A673 (cell line): ENCODE measurements around the gene MCM8. TPM values are rescaled to one million over a fixed set of nuclear protein-coding genes. Genes with fewer than 3 reads are reported as not detected.

Source experiments
- BruUV-seq: library from RNA; stranded (reverse); fragments of 400-500 nt; replicated peaks from 2 replicates; lab custom pipeline; 2021; lab: Mats Ljungman, UMichigan
- CTCF ChIA-PET: fragments of 300-600 bp; sonication (Branson Sonifier 250); formaldehyde crosslinking; loops from one replicate; lab custom pipeline; 2022; ENCODE audit warnings: antibody characterized with exemption; lab: Charles Lee
- POLR2A ChIA-PET: fragments of 300-600 bp; sonication (Branson Sonifier 250); formaldehyde crosslinking; loops from one replicate; lab custom pipeline; 2022; ENCODE audit warnings: antibody characterized with exemption; ENCODE audit not compliant: low non-redundant PET; lab: Charles Lee
- DNase-seq: peaks from one replicate; pipeline ENCODE4 v3.0.0-alpha.2; 2015; ENCODE audit warnings: low spot score
- H3K27ac ChIP-seq: fragments of 200-600 bp; sonication (generic); 2 replicates; pipeline ENCODE4 v1.5.1; 2016; ENCODE audit warnings: mixed run types, low read depth, mild to moderate bottlenecking, mixed read lengths, antibody characterized with exemption, low read length; ENCODE audit not compliant: poor library complexity, severe bottlenecking
- H3K27me3 ChIP-seq: fragments of 200-600 bp; sonication (generic); replicated peaks from 2 replicates; pipeline ENCODE4 v1.6.1; 2017; ENCODE audit warnings: mixed run types, low read depth, mild to moderate bottlenecking, mixed read lengths, antibody characterized with exemption, low read length; ENCODE audit not compliant: insufficient read depth, poor library complexity
- H3K36me3 ChIP-seq: fragments of 200-600 bp; sonication (generic); 2 replicates; pipeline ENCODE4 v1.6.1; 2016; ENCODE audit warnings: mixed run types, mild to moderate bottlenecking, mixed read lengths, antibody characterized with exemption, low read length; ENCODE audit not compliant: insufficient read depth, poor library complexity, severe bottlenecking
- H3K4me1 ChIP-seq: fragments of 200-600 bp; sonication (generic); 2 replicates; pipeline ENCODE4 v1.6.1; 2017; ENCODE audit warnings: mixed run types, mild to moderate bottlenecking, mixed read lengths, antibody characterized with exemption, low read length; ENCODE audit not compliant: insufficient read depth, poor library complexity, severe bottlenecking
- H3K4me3 ChIP-seq: fragments of 200-600 bp; sonication (generic); 2 replicates; pipeline ENCODE4 v1.5.1; 2016; ENCODE audit warnings: low read depth, mixed run types, mild to moderate bottlenecking, mixed read lengths, low read length; ENCODE audit not compliant: poor library complexity, severe bottlenecking
- H3K9me3 ChIP-seq: fragments of 200-600 bp; sonication (generic); 2 replicates; pipeline ENCODE4 v1.6.1; 2016; ENCODE audit warnings: mixed run types, low read depth, mild to moderate bottlenecking, mixed read lengths, antibody characterized with exemption, low read length; ENCODE audit not compliant: poor library complexity, severe bottlenecking
- EZH2 ChIP-seq: fragments of 200-600 bp; sonication (generic); IDR thresholded peaks from 2 replicates; pipeline ENCODE4 v1.6.1; 2017; ENCODE audit warnings: borderline replicate concordance, low read depth, mild to moderate bottlenecking, mixed read lengths, antibody characterized with exemption, low read length; ENCODE audit not compliant: poor library complexity, severe bottlenecking
- intact Hi-C: fragments of 100-400 bp; cut with micrococcal nuclease; formaldehyde crosslinking; loops from one replicate; pipeline ENCODE4 v1.10.0; 2022; ENCODE audit not compliant: unreplicated experiment
- total RNA-seq: library from RNA; stranded (reverse); gene quantifications from 2 replicates; pipeline ENCODE4 v1.2.3, GENCODE V29; 2021
- TF ChIP-seq, protein P1 (sequence below): fragments of 300-800, 200-600 bp; sonication (generic); conservative IDR thresholded peaks from 2 replicates; pipeline ENCODE4 v1.5.1; 2017; ENCODE audit warnings: low read depth, mild to moderate bottlenecking, antibody characterized with exemption, low read length, moderate library complexity, mixed read lengths

Gene MCM8
- total RNA-seq, 1 experiment from 2014 or later = 56.4 TPM

DNA sequence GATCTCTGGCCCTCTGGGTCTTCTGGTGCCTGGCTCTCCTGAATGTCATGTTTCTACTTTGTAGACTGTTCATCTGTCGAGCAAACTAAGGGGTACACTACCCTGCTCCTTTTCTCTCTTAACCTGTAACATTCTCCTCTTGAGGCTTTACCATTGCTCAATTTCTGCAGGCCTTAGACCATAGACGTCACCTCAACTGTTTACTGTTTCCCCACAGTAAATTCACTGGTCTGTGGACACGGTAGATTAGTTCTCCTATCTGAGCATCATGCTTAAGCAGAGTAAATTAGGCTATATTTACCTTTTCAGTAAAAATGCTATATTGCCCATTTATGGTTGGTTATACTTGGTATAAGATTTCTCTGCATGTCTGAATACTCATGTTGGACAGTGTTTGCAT, 40.5 kb downstream of the MCM8 start:
- ChIA-PET CTCF (no interaction called here), POLR2A (interaction anchor here (0.6 kb wide), 1 partner anchor 804 kb away, joined by 3 read pairs; no protein-coding TSS in a partner anchor)
- peaks cover 71% of the 10 kb centered on the region for H3K36me3 ChIP-seq
- TF ChIP-seq, protein P1, sequence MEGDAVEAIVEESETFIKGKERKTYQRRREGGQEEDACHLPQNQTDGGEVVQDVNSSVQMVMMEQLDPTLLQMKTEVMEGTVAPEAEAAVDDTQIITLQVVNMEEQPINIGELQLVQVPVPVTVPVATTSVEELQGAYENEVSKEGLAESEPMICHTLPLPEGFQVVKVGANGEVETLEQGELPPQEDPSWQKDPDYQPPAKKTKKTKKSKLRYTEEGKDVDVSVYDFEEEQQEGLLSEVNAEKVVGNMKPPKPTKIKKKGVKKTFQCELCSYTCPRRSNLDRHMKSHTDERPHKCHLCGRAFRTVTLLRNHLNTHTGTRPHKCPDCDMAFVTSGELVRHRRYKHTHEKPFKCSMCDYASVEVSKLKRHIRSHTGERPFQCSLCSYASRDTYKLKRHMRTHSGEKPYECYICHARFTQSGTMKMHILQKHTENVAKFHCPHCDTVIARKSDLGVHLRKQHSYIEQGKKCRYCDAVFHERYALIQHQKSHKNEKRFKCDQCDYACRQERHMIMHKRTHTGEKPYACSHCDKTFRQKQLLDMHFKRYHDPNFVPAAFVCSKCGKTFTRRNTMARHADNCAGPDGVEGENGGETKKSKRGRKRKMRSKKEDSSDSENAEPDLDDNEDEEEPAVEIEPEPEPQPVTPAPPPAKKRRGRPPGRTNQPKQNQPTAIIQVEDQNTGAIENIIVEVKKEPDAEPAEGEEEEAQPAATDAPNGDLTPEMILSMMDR = no peak
- no peak for TF ChIP-seq EZH2
- H3K4me3 ChIP-seq = no peak overlapping the region
- no peak overlapping the region for H3K27ac ChIP-seq
- H3K9me3 ChIP-seq = no peaks in the 10 kb centered on the region
- DNase-seq = no peak
- peaks cover 3% of the 10 kb centered on the region for H3K4me1 ChIP-seq
- H3K27me3 ChIP-seq = no peaks in the 10 kb centered on the region
- intact Hi-C loops = no loop called here
- no TSS peak for BruUV-seq

DNA sequence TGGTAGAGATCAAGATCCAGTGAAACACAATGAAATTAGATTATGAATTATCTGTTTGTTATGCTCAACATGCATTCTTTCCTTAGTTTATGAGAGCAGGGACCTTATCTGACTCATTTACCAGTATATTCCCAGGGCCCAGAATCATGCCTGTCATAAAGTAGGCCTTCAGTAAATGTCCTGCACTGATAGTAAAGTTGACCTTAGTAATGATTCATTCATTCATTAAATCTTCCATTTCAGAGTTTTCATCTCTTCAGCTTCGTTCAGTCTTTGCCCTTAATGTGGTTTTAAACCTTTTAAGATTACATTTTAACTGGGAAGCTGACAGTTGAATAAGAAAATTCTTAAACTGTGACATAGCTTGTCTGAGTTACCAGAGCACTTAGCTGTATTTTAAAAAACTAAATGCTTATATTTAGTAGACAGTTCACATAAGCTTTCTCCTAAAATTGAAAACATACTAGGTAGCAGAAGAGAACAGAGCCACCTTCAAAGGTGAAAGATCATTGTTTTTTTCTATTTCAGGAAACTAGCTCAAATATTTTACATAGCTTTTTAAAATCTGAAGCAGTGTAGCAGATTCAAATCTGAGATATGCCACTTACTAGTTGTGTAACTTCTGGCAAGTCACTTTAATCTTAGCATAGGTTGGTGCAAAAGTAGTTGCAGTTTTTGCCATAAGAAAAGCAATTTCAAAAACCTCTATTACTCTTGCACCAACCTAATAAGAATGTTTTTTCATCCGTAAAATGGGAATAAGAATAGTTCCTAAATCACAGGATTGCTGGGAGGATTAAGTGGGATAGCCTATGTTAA, 41.4 kb downstream of the MCM8 start:
- TF ChIP-seq, protein P1 = no peak
- TF ChIP-seq EZH2 = no peak
- Histone ChIP-seq H3K27ac (no peak overlapping the region), H3K36me3 (peaks cover 70% of the 10 kb centered on the region), H3K27me3 (no peaks in the 10 kb centered on the region), H3K4me1 (peaks cover 3% of the 10 kb centered on the region), H3K4me3 (no peak overlapping the region), H3K9me3 (no peaks in the 10 kb centered on the region)
- no TSS peak for BruUV-seq
- intact Hi-C loops = no loop called here
- ChIA-PET CTCF (no interaction called here), POLR2A (no interaction called here)
- DNase-seq = no peak

DNA sequence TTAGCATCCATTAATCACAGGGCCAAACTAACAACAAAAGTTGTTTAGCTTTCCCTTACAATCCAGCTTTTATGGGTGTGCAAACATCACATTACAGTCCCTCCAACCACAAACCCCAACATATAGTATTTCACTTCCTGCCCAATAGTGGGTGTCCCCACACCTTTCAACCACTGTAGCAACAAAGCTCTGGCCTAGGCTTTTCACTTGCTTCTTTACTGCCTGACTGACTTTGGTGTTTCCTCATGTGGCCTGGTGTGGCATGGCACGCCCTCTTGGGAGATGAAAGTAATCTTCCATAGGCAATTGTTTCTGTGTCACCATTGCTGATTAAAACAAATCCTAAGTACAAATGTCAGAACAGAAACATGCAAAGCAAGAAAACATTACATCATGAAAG, 46.3 kb downstream of the MCM8 start:
- Histone ChIP-seq H3K27me3 (no peaks in the 10 kb centered on the region), H3K9me3 (no peaks in the 10 kb centered on the region), H3K27ac (no peak overlapping the region), H3K4me3 (no peak overlapping the region), H3K36me3 (peaks cover 42% of the 10 kb centered on the region), H3K4me1 (peaks cover 3% of the 10 kb centered on the region)
- CTCF ChIA-PET = no interaction called here
- TF ChIP-seq, protein P1 = no peak
- no peak for TF ChIP-seq EZH2
- no TSS peak for BruUV-seq
- DNase-seq = no peak
- POLR2A ChIA-PET = interaction anchor here (0.7 kb wide), 1 partner anchor 406 kb away, joined by 8 read pairs; no protein-coding TSS in a partner anchor
- intact Hi-C loops = no loop called here
